GM18858 (cell line): ENCODE measurements around the gene GP9.

Experiments
- ATAC-seq: cut with Tn5 transposase; IDR thresholded peaks from one replicate; pipeline ENCODE4 v1.9.1; 2021; ENCODE audit not compliant: unreplicated experiment

GP9 gene

GRCh38 chr3:129027544-129027880 is 33.1 kb upstream of the GP9 start:
- ATAC-seq = no peak

- ATAC-seq = no peak
Observed at GRCh38 chr3:129028866-129029265, 31.7 kb upstream of the GP9 start.

- no peak for ATAC-seq
Observed at GRCh38 chr3:129030611-129031010, 30.0 kb upstream of the GP9 start.

- ATAC-seq = no peak
Observed at GRCh38 chr3:129031476-129032215, 28.9 kb upstream of the GP9 start.

- ATAC-seq = no peak
Observed at GRCh38 chr3:129032716-129033115, 27.9 kb upstream of the GP9 start.

GRCh38 chr3:129033151-129033550 is 27.4 kb upstream of the GP9 start:
- ATAC-seq = no peak

- ATAC-seq = no peak
Observed at GRCh38 chr3:129033633-129034321, 26.8 kb upstream of the GP9 start.

- no peak for ATAC-seq
Observed at GRCh38 chr3:129034642-129035041, 25.9 kb upstream of the GP9 start.

GRCh38 chr3:129035360-129036221 is 25.0 kb upstream of the GP9 start:
- ATAC-seq = no peak

GRCh38 chr3:129036222-129037092 is 24.1 kb upstream of the GP9 start:
- ATAC-seq = no peak

- ATAC-seq = no peak
Observed at GRCh38 chr3:129037093-129037419, 23.5 kb upstream of the GP9 start.

- no peak for ATAC-seq
Observed at GRCh38 chr3:129038121-129038855, 22.3 kb upstream of the GP9 start.

GRCh38 chr3:129039271-129040038 is 21.1 kb upstream of the GP9 start:
- ATAC-seq = no peak

- ATAC-seq = no peak
Observed at GRCh38 chr3:129040039-129040336, 20.6 kb upstream of the GP9 start.

- ATAC-seq = no peak
Observed at GRCh38 chr3:129040579-129041300, 19.8 kb upstream of the GP9 start.

GRCh38 chr3:129045675-129046036 is 14.9 kb upstream of the GP9 start:
- ATAC-seq = no peak

- no peak for ATAC-seq
Observed at GRCh38 chr3:129046037-129046731, 14.4 kb upstream of the GP9 start.

- ATAC-seq = no peak
Observed at GRCh38 chr3:129046732-129047552, 13.6 kb upstream of the GP9 start.
